PC-9 (cell line): ENCODE data around the gene CEP170B. TPM values are rescaled to one million over a fixed set of nuclear protein-coding genes. Genes with fewer than 3 reads are reported as not detected.
A peak's percentile ranks its signal among the peaks of the same experiment; 100 is the strongest.
"Not testable (repeated sequence)": the region's sequence is repeated elsewhere in the genome, so short reads cannot be mapped to it uniquely, and the experiment has no call there.

Source experiments
- BruUV-seq: library from RNA; stranded (reverse); fragments of 400-500 nt; replicated peaks from 2 replicates; lab custom pipeline; 2021; lab: Mats Ljungman, UMichigan
- CTCF ChIA-PET: fragments of 300-600 bp; sonication (Branson Sonifier 250); formaldehyde crosslinking; loops from one replicate; lab custom pipeline; 2022; ENCODE audit warnings: antibody characterized with exemption; lab: Charles Lee
- POLR2A ChIA-PET: fragments of 300-600 bp; sonication (Branson Sonifier 250); formaldehyde crosslinking; loops from one replicate; lab custom pipeline; 2022; ENCODE audit warnings: antibody characterized with exemption; ENCODE audit not compliant: unreplicated experiment; lab: Charles Lee
- DNase-seq, 2 experiments: peaks; one replicate each; pipeline versions ENCODE4 v3.0.0 to v3.0.0-alpha.2; 2015 to 2022; ENCODE audit warnings: mixed read lengths in 1 of 2
- H2AFZ ChIP-seq: fragments of 200-600 bp; sonication (generic); 2 replicates; pipeline ENCODE4 v1.8.1; 2017; ENCODE audit warnings: antibody characterized with exemption
- H3F3A ChIP-seq: fragments of 200-600 bp; sonication (generic); 2 replicates; pipeline ENCODE4 v1.8.1; 2017; ENCODE audit warnings: antibody characterized with exemption, mild to moderate bottlenecking, low read depth; ENCODE audit not compliant: insufficient read depth
- H3K27ac ChIP-seq: fragments of 200-600 bp; sonication (generic); 2 replicates; pipeline ENCODE4 v1.6.1; 2016; ENCODE audit warnings: mixed run types
- H3K27me3 ChIP-seq: fragments of 200-600 bp; sonication (generic); 2 replicates; pipeline ENCODE4 v1.6.1; 2016; ENCODE audit warnings: low read depth, mixed run types; ENCODE audit not compliant: insufficient read depth
- H3K36me3 ChIP-seq: fragments of 200-600 bp; sonication (generic); 2 replicates; pipeline ENCODE4 v1.6.1; 2016; ENCODE audit warnings: low read depth, mixed run types
- H3K4me1 ChIP-seq: fragments of 200-600 bp; sonication (generic); replicated peaks from 2 replicates; pipeline ENCODE4 v1.6.1; 2016; ENCODE audit warnings: mixed run types; ENCODE audit not compliant: insufficient read depth
- H3K4me2 ChIP-seq: fragments of 200-600 bp; sonication (generic); 2 replicates; pipeline ENCODE4 v1.6.1; 2017; ENCODE audit warnings: mixed run types
- H3K4me3 ChIP-seq: fragments of 200-600 bp; sonication (generic); 2 replicates; pipeline ENCODE4 v1.6.1; 2016; ENCODE audit warnings: mixed run types
- H3K79me2 ChIP-seq: fragments of 200-600 bp; sonication (generic); 2 replicates; pipeline ENCODE4 v1.6.1; 2017; ENCODE audit warnings: low read depth, mixed run types
- H3K9me2 ChIP-seq: fragments of 200-600 bp; sonication (generic); 2 replicates; pipeline ENCODE4 v1.8.1; 2017; ENCODE audit warnings: mild to moderate bottlenecking; ENCODE audit not compliant: insufficient read depth
- H3K9me3 ChIP-seq: fragments of 200-600 bp; sonication (generic); 2 replicates; pipeline ENCODE4 v1.8.1; 2016; ENCODE audit warnings: low read depth; ENCODE audit not compliant: insufficient read depth
- H4K20me1 ChIP-seq: fragments of 200-600 bp; sonication (generic); 2 replicates; pipeline ENCODE4 v1.8.1; 2017; ENCODE audit not compliant: insufficient read depth
- EZH2 ChIP-seq: fragments of 200-600 bp; sonication (generic); IDR thresholded peaks from 2 replicates; pipeline ENCODE4 v1.8.0; 2017; ENCODE audit warnings: antibody characterized with exemption, low read depth
- intact Hi-C: fragments of 100-400 bp; cut with micrococcal nuclease; formaldehyde crosslinking; loops from one replicate; pipeline ENCODE4 v1.10.0; 2022; ENCODE audit not compliant: unreplicated experiment
- total RNA-seq: library from RNA; stranded (reverse); gene quantifications from 2 replicates; pipeline ENCODE4 v1.2.3, GENCODE V29; 2021
- TF ChIP-seq, protein P1 (sequence below): fragments of 200-600 bp; sonication (generic); conservative IDR thresholded peaks from 2 replicates; pipeline ENCODE4 v1.6.1; 2017; ENCODE audit warnings: mixed run types, antibody characterized with exemption, mild to moderate bottlenecking, moderate library complexity

CEP170B gene
- total RNA-seq, 1 experiment from 2014 or later = 25.7 TPM

DNA sequence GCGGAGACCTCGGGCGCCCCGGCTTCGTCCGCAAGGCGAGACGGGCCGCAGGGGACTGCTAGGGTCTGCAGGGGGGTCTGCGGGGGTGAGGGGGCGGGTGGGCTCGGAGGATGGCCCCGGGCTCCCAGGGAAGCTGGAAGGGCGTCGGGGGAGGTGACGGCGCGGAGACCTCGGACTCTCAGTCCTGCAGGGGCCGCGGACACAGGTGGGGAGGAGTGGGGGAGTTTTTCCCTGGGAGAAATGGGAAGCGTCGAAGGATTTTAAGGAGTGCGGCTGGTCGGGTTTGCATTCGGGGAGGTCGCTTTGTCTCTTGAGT, 38.2 kb upstream of the CEP170B start:
- TF ChIP-seq, protein P1, sequence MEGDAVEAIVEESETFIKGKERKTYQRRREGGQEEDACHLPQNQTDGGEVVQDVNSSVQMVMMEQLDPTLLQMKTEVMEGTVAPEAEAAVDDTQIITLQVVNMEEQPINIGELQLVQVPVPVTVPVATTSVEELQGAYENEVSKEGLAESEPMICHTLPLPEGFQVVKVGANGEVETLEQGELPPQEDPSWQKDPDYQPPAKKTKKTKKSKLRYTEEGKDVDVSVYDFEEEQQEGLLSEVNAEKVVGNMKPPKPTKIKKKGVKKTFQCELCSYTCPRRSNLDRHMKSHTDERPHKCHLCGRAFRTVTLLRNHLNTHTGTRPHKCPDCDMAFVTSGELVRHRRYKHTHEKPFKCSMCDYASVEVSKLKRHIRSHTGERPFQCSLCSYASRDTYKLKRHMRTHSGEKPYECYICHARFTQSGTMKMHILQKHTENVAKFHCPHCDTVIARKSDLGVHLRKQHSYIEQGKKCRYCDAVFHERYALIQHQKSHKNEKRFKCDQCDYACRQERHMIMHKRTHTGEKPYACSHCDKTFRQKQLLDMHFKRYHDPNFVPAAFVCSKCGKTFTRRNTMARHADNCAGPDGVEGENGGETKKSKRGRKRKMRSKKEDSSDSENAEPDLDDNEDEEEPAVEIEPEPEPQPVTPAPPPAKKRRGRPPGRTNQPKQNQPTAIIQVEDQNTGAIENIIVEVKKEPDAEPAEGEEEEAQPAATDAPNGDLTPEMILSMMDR = no peak
- TF ChIP-seq EZH2 = no peak
- H3K27me3 ChIP-seq = no peaks in the 10 kb centered on the region
- POLR2A ChIA-PET = interaction anchor here (0.6 kb wide), 1 partner anchor 38 kb away, joined by 10 read pairs; no protein-coding TSS in a partner anchor

DNA sequence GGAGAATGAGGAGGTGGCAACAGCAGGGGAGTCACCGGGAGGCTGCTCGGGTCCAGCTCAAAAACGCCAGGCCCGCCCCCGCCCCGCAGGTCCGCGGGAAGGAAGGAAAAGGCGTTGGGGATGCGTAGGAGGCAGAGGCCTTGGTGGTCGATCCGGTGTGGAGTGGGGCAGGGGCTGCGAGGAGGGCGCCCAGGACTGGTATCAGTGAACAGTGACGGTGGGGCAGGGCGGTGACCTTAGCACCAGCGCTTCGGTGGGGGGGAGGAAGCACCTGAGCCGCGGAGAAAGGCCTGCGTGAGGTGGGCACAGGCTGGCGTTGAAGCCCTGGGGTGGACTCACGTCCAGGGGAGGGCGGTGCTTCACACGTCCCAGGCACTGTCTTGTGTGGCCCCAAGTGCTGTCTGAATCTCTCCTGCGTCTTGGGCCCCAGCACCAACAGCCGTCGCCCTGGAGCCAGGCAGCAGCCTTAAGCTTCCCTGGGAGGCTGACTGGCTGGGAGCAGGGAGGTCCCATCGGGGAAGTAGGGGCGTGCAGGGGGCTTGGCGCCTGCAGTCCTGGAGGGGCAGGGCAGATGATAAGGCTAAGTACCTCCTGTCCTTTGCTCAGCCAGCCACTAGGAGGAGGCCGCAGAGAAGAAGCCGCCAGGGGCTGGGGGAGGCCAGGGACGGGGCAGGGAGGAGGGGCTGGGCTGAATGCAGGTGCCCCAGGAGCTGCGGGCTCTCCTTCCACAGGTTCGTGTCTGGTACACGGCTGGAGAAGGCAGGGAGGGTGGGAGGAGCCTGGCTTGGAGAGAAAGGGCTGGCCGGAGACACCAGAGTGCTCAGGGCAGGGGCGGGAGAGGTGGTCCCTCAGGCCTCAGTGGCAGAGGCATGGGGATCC, 37.7 kb upstream of the CEP170B start:
- Histone ChIP-seq H3K79me2 (no peaks in the 10 kb centered on the region), H3K27ac (no peak overlapping the region), H3K9me2 (no peaks in the 10 kb centered on the region), H3K4me3 (no peak overlapping the region; the same call in 1 of the 2 replicates), H4K20me1 (no peaks in the 10 kb centered on the region), H2AFZ (no peak overlapping the region), H3K4me1 (0 out of 2 replicates have a peak, but pooled peaks cover 7% of the 10 kb centered on the region), H3F3A (no peaks in the 10 kb centered on the region; the same call in 1 of the 2 replicates), H3K27me3 (no peaks in the 10 kb centered on the region), H3K4me2 (peak overlapping the region; percentile 60), H3K9me3 (no peaks in the 10 kb centered on the region), H3K36me3 (no peaks in the 10 kb centered on the region)
- ChIA-PET CTCF (interaction anchor here (0.6 to 1.6 kb wide), 2 partner anchors 59 to 481 kb away, joined by 5 to 7 read pairs; no protein-coding TSS in a partner anchor), POLR2A (no interaction called here)
- peak in 1 of 2 experiments; percentile 29 for DNase-seq
- BruUV-seq = no TSS peak
- intact Hi-C loops = no loop called here
- TF ChIP-seq EZH2 = no peak
- TF ChIP-seq, protein P1 = peak; percentile 53

More for the DNA sequence above, 38.2 kb upstream of the CEP170B start:
- H3K4me1 ChIP-seq = 0 out of 2 replicates have a peak, but pooled peaks cover 7% of the 10 kb centered on the region
- H4K20me1 ChIP-seq = no peaks in the 10 kb centered on the region
- H3K9me3 ChIP-seq = no peaks in the 10 kb centered on the region
- H3F3A ChIP-seq = no peaks in the 10 kb centered on the region; the same call in 1 of the 2 replicates
- H3K79me2 ChIP-seq = no peaks in the 10 kb centered on the region
- no TSS peak for BruUV-seq
- H2AFZ ChIP-seq = no peak overlapping the region
- H3K4me2 ChIP-seq = peak overlapping the region; percentile 60
- CTCF ChIA-PET = interaction anchor here (0.6 to 1.6 kb wide), 2 partner anchors 59 to 482 kb away, joined by 5 to 7 read pairs; no protein-coding TSS in a partner anchor
- no peak overlapping the region; the same call in 1 of the 2 replicates for H3K4me3 ChIP-seq
- no peaks in the 10 kb centered on the region for H3K36me3 ChIP-seq
- no peak for DNase-seq
- no peak overlapping the region for H3K27ac ChIP-seq
- intact Hi-C loops = loop anchor here (1.0 kb wide), 1 partner anchor 59 kb away; no protein-coding TSS in a partner anchor
- H3K9me2 ChIP-seq = no peaks in the 10 kb centered on the region

DNA sequence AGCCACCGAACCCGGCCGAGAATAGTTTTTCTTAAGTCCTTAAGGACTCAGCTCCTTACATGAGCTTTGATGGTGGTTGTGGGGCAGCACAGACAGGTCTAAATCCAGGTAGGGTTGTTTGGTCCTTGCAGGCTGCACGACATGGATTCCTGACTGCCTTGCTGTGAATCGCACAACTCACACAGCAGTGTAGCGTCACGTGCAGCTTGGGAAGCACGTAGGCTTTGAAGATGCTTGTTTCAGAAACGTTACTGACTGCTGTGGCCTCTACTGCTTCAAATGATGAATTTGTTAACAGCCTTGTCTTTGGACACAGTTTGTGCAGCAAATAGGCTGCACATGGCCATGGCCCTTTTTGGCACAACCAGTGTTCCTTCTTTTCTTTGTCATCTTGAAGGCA, 34.3 kb upstream of the CEP170B start:
- Histone ChIP-seq H3F3A (no peaks in the 10 kb centered on the region; the same call in 1 of the 2 replicates), H3K27me3 (no peaks in the 10 kb centered on the region), H3K4me1 (0 out of 2 replicates have a peak, but pooled peaks cover 4% of the 10 kb centered on the region), H3K4me2 (no peak overlapping the region), H3K9me3 (no peaks in the 10 kb centered on the region), H3K9me2 (no peaks in the 10 kb centered on the region), H3K79me2 (no peaks in the 10 kb centered on the region), H2AFZ (no peak overlapping the region), H3K4me3 (no peak overlapping the region), H3K27ac (no peak overlapping the region), H3K36me3 (no peaks in the 10 kb centered on the region), H4K20me1 (0 out of 2 replicates have a peak, but pooled peaks cover 2% of the 10 kb centered on the region)
- no TSS peak for BruUV-seq
- CTCF ChIA-PET = no interaction called here
- no peak for TF ChIP-seq EZH2
- TF ChIP-seq, protein P1 = no peak
- intact Hi-C loops = no loop called here
- DNase-seq = no peak
- POLR2A ChIA-PET = no interaction called here

DNA sequence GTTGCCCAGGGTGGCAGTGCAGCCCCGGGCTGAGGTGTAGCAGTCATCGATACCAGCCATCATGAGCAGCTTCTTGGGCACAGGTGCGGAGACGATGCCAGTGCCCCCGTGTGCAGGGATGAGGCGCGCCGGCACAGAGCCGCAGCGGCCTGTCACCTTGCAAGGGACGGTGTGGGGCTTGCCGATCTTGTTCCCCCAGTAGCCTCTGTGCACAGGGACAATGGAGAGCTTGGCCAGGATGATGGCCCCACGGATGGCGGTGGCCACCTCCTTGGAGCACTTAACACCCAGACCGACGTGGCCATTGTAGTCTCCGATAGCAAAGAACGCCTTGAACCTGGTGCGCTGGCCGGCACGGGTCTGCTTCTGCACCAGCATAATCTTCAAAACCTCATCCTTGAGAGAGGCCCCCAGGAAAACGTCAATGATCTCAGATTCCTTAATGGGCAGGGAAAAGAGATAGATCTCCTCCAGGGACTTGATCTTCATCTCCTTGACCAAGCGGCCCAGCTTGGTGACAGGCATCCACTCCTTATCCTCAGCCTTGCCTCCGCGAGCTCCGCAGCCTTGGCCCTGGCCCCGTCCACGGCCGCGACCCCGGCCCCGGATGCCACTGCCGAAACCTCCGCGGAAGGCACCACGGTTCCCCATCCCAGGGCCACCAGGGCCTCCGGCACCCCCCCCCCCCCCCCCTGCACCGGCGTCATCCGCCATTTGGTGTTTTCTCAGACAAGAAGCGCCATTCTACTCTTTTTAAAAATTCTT, 28.7 kb upstream of the CEP170B start:
- H3K9me2 ChIP-seq, H3K36me3 ChIP-seq, POLR2A ChIA-PET, H3K27me3 ChIP-seq, H4K20me1 ChIP-seq, H3K4me1 ChIP-seq, H3K27ac ChIP-seq, intact Hi-C loops, H3K79me2 ChIP-seq, H3K4me3 ChIP-seq, BruUV-seq, H3F3A ChIP-seq, H3K4me2 ChIP-seq, CTCF ChIA-PET, DNase-seq, H2AFZ ChIP-seq: not testable (repeated sequence)
- H3K9me3 ChIP-seq = peaks cover 12% of the 10 kb centered on the region; the same call in 1 of the 2 replicates
